Ishikawa (cell line): ENCODE data around the gene KLK11.
A peak's percentile ranks its signal among the peaks of the same experiment; 100 is the strongest.

Source experiments
- CEBPB ChIP-seq: IDR thresholded peaks from 2 replicates; pipeline ENCODE4 v1.6.1; 2012
- CREB1 ChIP-seq: IDR thresholded peaks from 2 replicates; pipeline ENCODE4 v1.6.1; 2012; ENCODE audit warnings: low read depth
- EGR1 ChIP-seq: IDR thresholded peaks from 2 replicates; pipeline ENCODE4 v1.6.1; 2012
- EP300 ChIP-seq: IDR thresholded peaks from 2 replicates; pipeline ENCODE4 v1.6.1; 2012; ENCODE audit warnings: borderline replicate concordance
- FOXM1 ChIP-seq: IDR thresholded peaks from 2 replicates; pipeline ENCODE4 v1.6.1; 2012; ENCODE audit warnings: low read depth, borderline replicate concordance
- MAX ChIP-seq: IDR thresholded peaks from 2 replicates; pipeline ENCODE4 v1.6.1; 2012
- NFIC ChIP-seq: IDR thresholded peaks from 2 replicates; pipeline ENCODE4 v1.6.1; 2012
- RAD21 ChIP-seq: IDR thresholded peaks from 2 replicates; pipeline ENCODE4 v1.6.1; 2012; ENCODE audit warnings: low read depth
- REST ChIP-seq: IDR thresholded peaks from 2 replicates; pipeline ENCODE4 v1.6.1; 2012; ENCODE audit warnings: low read depth, mild to moderate bottlenecking
- TAF1 ChIP-seq: IDR thresholded peaks from 2 replicates; pipeline ENCODE4 v1.6.1; 2012; ENCODE audit warnings: low read depth, mild to moderate bottlenecking
- TCF12 ChIP-seq: IDR thresholded peaks from 2 replicates; pipeline ENCODE4 v1.6.1; 2012; ENCODE audit warnings: low read depth
- TEAD4 ChIP-seq: IDR thresholded peaks from 2 replicates; pipeline ENCODE4 v1.6.1; 2012
- USF1 ChIP-seq: IDR thresholded peaks from 2 replicates; pipeline ENCODE4 v1.6.1; 2012
- YY1 ChIP-seq: IDR thresholded peaks from 2 replicates; pipeline ENCODE4 v1.6.1; 2012; ENCODE audit warnings: low read depth
- ZBTB7A ChIP-seq: IDR thresholded peaks from 2 replicates; pipeline ENCODE4 v1.6.1; 2012; ENCODE audit warnings: low read depth

KLK11 gene

GRCh38 chr19:50994129-50994528, 32.3 kb downstream of the KLK11 start:
- TF ChIP-seq TEAD4 (no peak), NFIC (no peak), USF1 (peak; percentile 82), YY1 (0 out of 2 replicates have a peak, but pooled peaks have one; percentile 20), EGR1 (no peak), CREB1 (no peak)

GRCh38 chr19:50992666-50993035, 33.8 kb downstream of the KLK11 start:
- no peak for TF ChIP-seq REST

GRCh38 chr19:50983625-50984292, 42.7 kb downstream of the KLK11 start, which contains the start of gene KLK7:
TSS of gene KLK7 (minus strand) at chr19:50983917. CDS start at chr19:50982399, 1,518 bp downstream.
- TF ChIP-seq MAX (no peak), FOXM1 (no peak), TAF1 (no peak), CREB1 (no peak), TCF12 (no peak), ZBTB7A (no peak), NFIC (no peak), EGR1 (no peak), TEAD4 (no peak), RAD21 (no peak)

- TF ChIP-seq TAF1 (no peak), RAD21 (no peak), TCF12 (no peak), TEAD4 (no peak), EGR1 (no peak), CEBPB (no peak), CREB1 (no peak), YY1 (no peak)
These were observed 44.2 kb downstream of the KLK11 start for GRCh38 chr19:50982186-50982585.

GRCh38 chr19:50981587-50982146, 44.7 kb downstream of the KLK11 start:
- TF ChIP-seq FOXM1 (no peak), CEBPB (no peak), NFIC (no peak), CREB1 (no peak), RAD21 (no peak), TEAD4 (no peak), TCF12 (no peak), MAX (no peak), EGR1 (no peak), TAF1 (no peak), EP300 (no peak), REST (no peak), YY1 (no peak), ZBTB7A (no peak), USF1 (no peak)

- no peak for TF ChIP-seq REST
- TF ChIP-seq EGR1, result no peak
- TF ChIP-seq TEAD4, result no peak
- no peak for TF ChIP-seq YY1
- no peak for TF ChIP-seq MAX
- no peak for TF ChIP-seq TAF1
- TF ChIP-seq FOXM1, result no peak
These were observed 46.2 kb downstream of the KLK11 start for GRCh38 chr19:50980208-50980607.
